HL-60 (cell line): ENCODE data around the gene MARCHF7.

ENCODE experiments used
- DNase-seq, 2 experiments: peaks; one replicate each; pipeline ENCODE4 v3.0.0-alpha.2; 2010 to 2020; ENCODE audit warnings: low read depth in 1 of 2, low spot score in 1 of 2
- H3K27ac ChIP-seq: fragments of 250-450 bp; sonication (Bioruptor Pico); replicated peaks from 2 replicates; pipeline ENCODE4 v1.5.1; 2020; ENCODE audit warnings: mild to moderate bottlenecking, moderate library complexity
- H3K27me3 ChIP-seq: fragments of 250-450 bp; sonication (Bioruptor Pico); 2 replicates; pipeline ENCODE4 v1.5.1; 2021; ENCODE audit warnings: mild to moderate bottlenecking, moderate library complexity; ENCODE audit not compliant: insufficient read depth, poor library complexity, severe bottlenecking
- H3K4me3 ChIP-seq: replicated peaks from 2 replicates; pipeline ENCODE4 v1.5.1; 2011; ENCODE audit warnings: mild to moderate bottlenecking, control low read depth, low read length; ENCODE audit not compliant: insufficient read depth
- GABPA ChIP-seq: IDR thresholded peaks from 2 replicates; pipeline ENCODE4 v1.6.1; 2012; ENCODE audit warnings: low read depth
- POLR2AphosphoS5 ChIP-seq: IDR thresholded peaks from 2 replicates; pipeline ENCODE4 v1.6.1; 2012; ENCODE audit warnings: low read depth
- SPI1 ChIP-seq: IDR thresholded peaks from 2 replicates; pipeline ENCODE4 v1.6.1; 2012; ENCODE audit warnings: low read depth, mild to moderate bottlenecking, borderline replicate concordance
- TF ChIP-seq, protein P1 (sequence below): IDR thresholded peaks from one replicate; pipeline ENCODE4 v1.5.1; 2011; ENCODE audit warnings: low read length, control low read depth, inconsistent platforms; ENCODE audit not compliant: insufficient read depth
- TF ChIP-seq, protein P2 (sequence below): IDR thresholded peaks from 2 replicates; pipeline ENCODE4 v1.6.1; 2012; ENCODE audit warnings: low read depth; ENCODE audit not compliant: insufficient replicate concordance

The MARCHF7 gene

DNA sequence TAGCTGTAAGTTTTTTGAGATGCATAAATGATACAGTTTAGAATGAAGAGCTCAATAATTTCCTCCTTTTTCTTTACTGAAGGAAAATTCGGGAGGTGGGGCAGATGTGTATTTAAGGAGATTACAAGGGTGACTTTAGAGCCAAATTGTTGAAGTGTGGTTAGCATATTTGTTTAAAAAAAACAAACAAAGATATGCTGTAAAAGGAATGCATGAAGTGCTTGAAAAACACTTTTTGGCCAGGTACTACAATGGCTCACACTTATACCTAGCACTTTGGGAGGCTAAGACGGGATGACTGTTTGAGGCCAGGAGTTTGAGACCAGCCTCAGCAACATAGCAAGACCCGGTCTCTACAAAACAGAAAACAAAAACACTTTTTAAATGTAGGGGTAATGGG lies 47.3 kb downstream of the MARCHF7 start:
- Histone ChIP-seq H3K4me3 (no peak overlapping the region), H3K27me3 (no peaks in the 10 kb centered on the region), H3K27ac (no peak overlapping the region)
- TF ChIP-seq POLR2AphosphoS5 (no peak), SPI1 (no peak), GABPA (no peak)
- TF ChIP-seq, protein P1, sequence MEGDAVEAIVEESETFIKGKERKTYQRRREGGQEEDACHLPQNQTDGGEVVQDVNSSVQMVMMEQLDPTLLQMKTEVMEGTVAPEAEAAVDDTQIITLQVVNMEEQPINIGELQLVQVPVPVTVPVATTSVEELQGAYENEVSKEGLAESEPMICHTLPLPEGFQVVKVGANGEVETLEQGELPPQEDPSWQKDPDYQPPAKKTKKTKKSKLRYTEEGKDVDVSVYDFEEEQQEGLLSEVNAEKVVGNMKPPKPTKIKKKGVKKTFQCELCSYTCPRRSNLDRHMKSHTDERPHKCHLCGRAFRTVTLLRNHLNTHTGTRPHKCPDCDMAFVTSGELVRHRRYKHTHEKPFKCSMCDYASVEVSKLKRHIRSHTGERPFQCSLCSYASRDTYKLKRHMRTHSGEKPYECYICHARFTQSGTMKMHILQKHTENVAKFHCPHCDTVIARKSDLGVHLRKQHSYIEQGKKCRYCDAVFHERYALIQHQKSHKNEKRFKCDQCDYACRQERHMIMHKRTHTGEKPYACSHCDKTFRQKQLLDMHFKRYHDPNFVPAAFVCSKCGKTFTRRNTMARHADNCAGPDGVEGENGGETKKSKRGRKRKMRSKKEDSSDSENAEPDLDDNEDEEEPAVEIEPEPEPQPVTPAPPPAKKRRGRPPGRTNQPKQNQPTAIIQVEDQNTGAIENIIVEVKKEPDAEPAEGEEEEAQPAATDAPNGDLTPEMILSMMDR: no peak
- TF ChIP-seq, protein P2, sequence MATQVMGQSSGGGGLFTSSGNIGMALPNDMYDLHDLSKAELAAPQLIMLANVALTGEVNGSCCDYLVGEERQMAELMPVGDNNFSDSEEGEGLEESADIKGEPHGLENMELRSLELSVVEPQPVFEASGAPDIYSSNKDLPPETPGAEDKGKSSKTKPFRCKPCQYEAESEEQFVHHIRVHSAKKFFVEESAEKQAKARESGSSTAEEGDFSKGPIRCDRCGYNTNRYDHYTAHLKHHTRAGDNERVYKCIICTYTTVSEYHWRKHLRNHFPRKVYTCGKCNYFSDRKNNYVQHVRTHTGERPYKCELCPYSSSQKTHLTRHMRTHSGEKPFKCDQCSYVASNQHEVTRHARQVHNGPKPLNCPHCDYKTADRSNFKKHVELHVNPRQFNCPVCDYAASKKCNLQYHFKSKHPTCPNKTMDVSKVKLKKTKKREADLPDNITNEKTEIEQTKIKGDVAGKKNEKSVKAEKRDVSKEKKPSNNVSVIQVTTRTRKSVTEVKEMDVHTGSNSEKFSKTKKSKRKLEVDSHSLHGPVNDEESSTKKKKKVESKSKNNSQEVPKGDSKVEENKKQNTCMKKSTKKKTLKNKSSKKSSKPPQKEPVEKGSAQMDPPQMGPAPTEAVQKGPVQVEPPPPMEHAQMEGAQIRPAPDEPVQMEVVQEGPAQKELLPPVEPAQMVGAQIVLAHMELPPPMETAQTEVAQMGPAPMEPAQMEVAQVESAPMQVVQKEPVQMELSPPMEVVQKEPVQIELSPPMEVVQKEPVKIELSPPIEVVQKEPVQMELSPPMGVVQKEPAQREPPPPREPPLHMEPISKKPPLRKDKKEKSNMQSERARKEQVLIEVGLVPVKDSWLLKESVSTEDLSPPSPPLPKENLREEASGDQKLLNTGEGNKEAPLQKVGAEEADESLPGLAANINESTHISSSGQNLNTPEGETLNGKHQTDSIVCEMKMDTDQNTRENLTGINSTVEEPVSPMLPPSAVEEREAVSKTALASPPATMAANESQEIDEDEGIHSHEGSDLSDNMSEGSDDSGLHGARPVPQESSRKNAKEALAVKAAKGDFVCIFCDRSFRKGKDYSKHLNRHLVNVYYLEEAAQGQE: no peak
- no peak for DNase-seq

DNA sequence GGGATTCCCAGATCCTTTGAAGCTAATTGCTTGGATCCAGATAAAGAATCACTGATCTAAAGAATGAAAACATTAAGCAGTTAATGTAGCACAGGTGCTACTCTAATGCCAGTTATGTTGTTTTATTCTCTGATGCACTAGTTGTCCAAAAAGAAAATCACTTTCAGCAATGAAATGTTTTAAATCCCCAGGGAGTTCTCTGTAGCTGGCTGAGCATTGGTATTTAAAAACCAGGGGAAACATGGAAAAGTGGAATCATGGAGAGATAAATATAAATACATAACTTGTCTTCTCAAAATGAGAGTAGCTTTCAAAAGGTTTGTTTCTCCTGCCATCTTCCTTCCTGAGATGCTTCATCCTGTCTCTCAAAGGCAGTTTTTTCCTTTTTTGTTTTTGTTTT lies 48.0 kb downstream of the MARCHF7 start:
- H3K27ac ChIP-seq: no peak overlapping the region
- no peaks in the 10 kb centered on the region for H3K27me3 ChIP-seq
- H3K4me3 ChIP-seq: no peak overlapping the region
- TF ChIP-seq, protein P2: no peak
- TF ChIP-seq GABPA (no peak), POLR2AphosphoS5 (no peak), SPI1 (no peak)
- TF ChIP-seq, protein P1: no peak
- DNase-seq: no peak

DNA sequence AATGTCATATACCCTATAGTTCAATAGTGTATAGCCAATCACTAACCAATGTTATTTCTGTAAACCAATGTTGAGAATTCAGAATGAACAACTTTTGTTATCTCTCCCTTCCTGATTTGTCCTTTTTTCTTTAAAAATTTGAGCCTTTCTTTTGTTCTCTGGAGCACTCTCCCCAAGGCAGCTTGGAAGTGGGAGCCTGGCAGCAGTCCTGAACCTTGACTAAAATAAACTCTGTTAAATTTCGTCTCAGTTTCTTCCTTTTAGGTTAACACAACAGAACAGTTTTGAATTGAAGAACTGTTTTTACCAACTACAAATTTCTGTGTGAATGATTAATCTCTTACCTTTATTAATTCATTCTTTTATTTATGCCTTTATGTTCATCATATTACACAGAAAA lies 49.8 kb downstream of the MARCHF7 start:
- H3K27ac ChIP-seq: no peak overlapping the region
- H3K27me3 ChIP-seq: no peaks in the 10 kb centered on the region
- DNase-seq: no peak
- H3K4me3 ChIP-seq: no peak overlapping the region
- TF ChIP-seq SPI1: no peak
- TF ChIP-seq, protein P2: no peak
- TF ChIP-seq POLR2AphosphoS5: no peak
- TF ChIP-seq, protein P1: no peak
- no peak for TF ChIP-seq GABPA
